Peyer's patch (tissue), 4 donors: ENCODE measurements around the gene DDAH2.

ENCODE experiments used
- POLR2A ChIP-seq, 2 donors: fragments of 450-650 bp; IDR thresholded peaks; one replicate each; pipeline ENCODE4 v1.5.1; 2017; ENCODE audit warnings: antibody characterized with exemption in 2 of 2, mild to moderate bottlenecking in 2 of 2, moderate library complexity in 2 of 2
- TF ChIP-seq, protein P1 (sequence below), 6 experiments: fragments of 450-650 bp in 4 of 6; fragments of 200-600 bp in 2 of 6; sonication (generic) in 1 of 6; IDR thresholded peaks; one replicate each; pipeline ENCODE4 v1.5.1; 2017 to 2019; ENCODE audit warnings: antibody characterized with exemption in 6 of 6, mild to moderate bottlenecking in 3 of 6, moderate library complexity in 1 of 6

DNA sequence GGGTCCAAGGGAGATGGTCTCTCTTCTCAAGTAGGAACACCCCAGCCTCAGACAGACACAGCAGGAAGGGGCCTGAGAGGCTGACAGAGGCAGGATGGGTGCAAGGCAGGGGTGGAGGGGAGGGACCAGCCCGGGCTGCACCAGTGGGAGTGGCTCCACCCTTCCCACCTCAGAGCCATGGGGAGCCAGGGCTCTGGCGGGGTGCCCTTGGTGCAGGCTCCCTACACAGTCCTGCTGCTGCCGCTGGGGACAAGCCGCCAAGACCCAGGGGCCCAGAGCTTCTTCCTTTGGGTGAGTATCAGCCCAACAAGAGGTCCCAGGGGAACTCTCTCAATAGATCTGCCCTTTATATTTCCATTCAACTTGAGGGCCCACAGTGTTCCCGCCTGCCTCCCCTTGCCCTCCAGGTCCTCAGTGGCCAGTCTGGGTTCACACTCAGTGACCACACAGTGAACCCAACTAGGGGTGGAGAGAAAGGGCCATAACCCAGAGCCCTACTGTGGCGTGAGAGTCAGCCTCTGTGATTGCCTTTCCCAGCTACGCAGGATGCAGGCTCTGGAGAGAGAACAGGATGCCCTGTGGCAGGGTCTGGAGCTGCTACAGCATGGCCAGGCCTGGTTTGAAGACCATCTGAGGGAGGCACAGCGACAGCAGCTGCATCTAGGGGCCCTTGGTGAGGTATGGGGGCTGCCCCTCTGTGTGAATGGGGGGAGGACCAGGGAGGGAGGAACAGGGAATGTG lies 33.9 kb upstream of the DDAH2 start:
- TF ChIP-seq, protein P1, sequence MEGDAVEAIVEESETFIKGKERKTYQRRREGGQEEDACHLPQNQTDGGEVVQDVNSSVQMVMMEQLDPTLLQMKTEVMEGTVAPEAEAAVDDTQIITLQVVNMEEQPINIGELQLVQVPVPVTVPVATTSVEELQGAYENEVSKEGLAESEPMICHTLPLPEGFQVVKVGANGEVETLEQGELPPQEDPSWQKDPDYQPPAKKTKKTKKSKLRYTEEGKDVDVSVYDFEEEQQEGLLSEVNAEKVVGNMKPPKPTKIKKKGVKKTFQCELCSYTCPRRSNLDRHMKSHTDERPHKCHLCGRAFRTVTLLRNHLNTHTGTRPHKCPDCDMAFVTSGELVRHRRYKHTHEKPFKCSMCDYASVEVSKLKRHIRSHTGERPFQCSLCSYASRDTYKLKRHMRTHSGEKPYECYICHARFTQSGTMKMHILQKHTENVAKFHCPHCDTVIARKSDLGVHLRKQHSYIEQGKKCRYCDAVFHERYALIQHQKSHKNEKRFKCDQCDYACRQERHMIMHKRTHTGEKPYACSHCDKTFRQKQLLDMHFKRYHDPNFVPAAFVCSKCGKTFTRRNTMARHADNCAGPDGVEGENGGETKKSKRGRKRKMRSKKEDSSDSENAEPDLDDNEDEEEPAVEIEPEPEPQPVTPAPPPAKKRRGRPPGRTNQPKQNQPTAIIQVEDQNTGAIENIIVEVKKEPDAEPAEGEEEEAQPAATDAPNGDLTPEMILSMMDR (IDR thresholded peaks at IDR 0.05) = no peak
- TF ChIP-seq POLR2A (IDR thresholded peaks at IDR 0.05) = no peak
